SK-N-SH (cell line): ENCODE measurements around the gene VTCN1. TPM values are rescaled to one million over a fixed set of nuclear protein-coding genes. Genes with fewer than 3 reads are reported as not detected.
A peak's percentile ranks its signal among the peaks of the same experiment; 100 is the strongest.

ENCODE experiments used
- CTCF ChIA-PET: fragments of 300-600, 350-600 bp; formaldehyde crosslinking; extraction: SDS; loops from one replicate; lab custom pipeline; 2021; lab: Yijun Ruan, JAX
- POLR2A ChIA-PET: fragments of 350-600 bp; sonication (Branson Sonifier 250); formaldehyde crosslinking; extraction: SDS; loops from one replicate; lab custom pipeline; 2020; ENCODE audit warnings: antibody characterized with exemption, inconsistent platforms; lab: Yijun Ruan, JAX
- DNase-seq: peaks from one replicate; pipeline ENCODE4 v3.0.0; 2012
- H2AFZ ChIP-seq: fragments of 200-600 bp; sonication (generic); 2 replicates; pipeline ENCODE4 v1.8.1; 2016; ENCODE audit warnings: antibody characterized with exemption, mild to moderate bottlenecking, low read depth
- H3F3A ChIP-seq: fragments of 200-600 bp; sonication (generic); replicated peaks from 2 replicates; pipeline ENCODE3; 2016; ENCODE audit warnings: antibody characterized with exemption, mild to moderate bottlenecking; ENCODE audit not compliant: insufficient read depth
- H3K27ac ChIP-seq, 2 experiments: fragments of 200-500 bp in 1 of 2; fragments of 200-600 bp in 1 of 2; sonication (Bioruptor generic) in 1 of 2; sonication (generic), shearing (Covaris generic) in 1 of 2; 2 replicates each; pipeline versions ENCODE4 v1.5.1 to v1.6.1; 2014 to 2016; ENCODE audit warnings: low read depth in 2 of 2, inconsistent platforms in 1 of 2, low read length in 1 of 2, mild to moderate bottlenecking in 1 of 2, mixed read lengths in 1 of 2
- H3K27me3 ChIP-seq: fragments of 200-600 bp; sonication (generic), shearing (Covaris generic); 2 replicates; pipeline ENCODE4 v1.6.1; 2016; ENCODE audit warnings: mixed run types; ENCODE audit not compliant: insufficient read depth
- H3K36me3 ChIP-seq, 2 experiments: fragments of 200-500 bp in 1 of 2; fragments of 200-600 bp in 1 of 2; sonication (Bioruptor generic) in 1 of 2; sonication (generic) in 1 of 2; replicated peaks in 1 of 2; 2 replicates each; pipeline versions ENCODE3 to v1.5.1; 2014 to 2016; ENCODE audit warnings: low read length in 1 of 2, mild to moderate bottlenecking in 1 of 2; ENCODE audit not compliant: insufficient read depth in 2 of 2, control insufficient read depth in 1 of 2
- H3K4me1 ChIP-seq, 2 experiments: fragments of 200-500 bp in 1 of 2; fragments of 200-600 bp in 1 of 2; sonication (Bioruptor generic) in 1 of 2; sonication (generic), shearing (Covaris generic) in 1 of 2; 2 replicates each; pipeline versions ENCODE4 v1.5.1 to v1.6.1; 2014 to 2016; ENCODE audit warnings: low read depth in 1 of 2, low read length in 1 of 2, mixed run types in 1 of 2; ENCODE audit not compliant: insufficient read depth in 2 of 2, control insufficient read depth in 1 of 2
- H3K4me2 ChIP-seq: fragments of 200-600 bp; sonication (generic), shearing (Covaris generic); 2 replicates; pipeline ENCODE4 v1.6.1; 2017; ENCODE audit warnings: mixed run types
- H3K4me3 ChIP-seq, 2 experiments: fragments of 200-500 bp in 1 of 2; fragments of 200-600 bp in 1 of 2; sonication (Bioruptor generic) in 1 of 2; sonication (generic), shearing (Covaris generic) in 1 of 2; 2 replicates each; pipeline versions ENCODE4 v1.5.1 to v1.8.1; 2014 to 2016; ENCODE audit warnings: low read depth in 2 of 2, inconsistent platforms in 1 of 2, low read length in 1 of 2, mild to moderate bottlenecking in 1 of 2, mixed read lengths in 1 of 2, moderate library complexity in 1 of 2
- H3K79me2 ChIP-seq: fragments of 200-600 bp; sonication (generic); 2 replicates; pipeline ENCODE4 v1.8.1; 2017; ENCODE audit warnings: mild to moderate bottlenecking; ENCODE audit not compliant: insufficient read depth
- H3K9ac ChIP-seq: fragments of 200-600 bp; sonication (generic); 2 replicates; pipeline ENCODE4 v1.6.1; 2017; ENCODE audit warnings: mixed run types
- H3K9me2 ChIP-seq: fragments of 200-600 bp; sonication (generic); 2 replicates; pipeline ENCODE4 v1.6.1; 2017; ENCODE audit warnings: mixed run types
- H3K9me3 ChIP-seq: fragments of 200-600 bp; sonication (generic); 2 replicates; pipeline ENCODE4 v1.6.1; 2017; ENCODE audit warnings: mixed run types, mild to moderate bottlenecking, moderate library complexity
- H4K20me1 ChIP-seq: fragments of 200-600 bp; sonication (generic); 2 replicates; pipeline ENCODE4 v1.6.1; 2017; ENCODE audit warnings: mild to moderate bottlenecking, mixed run types; ENCODE audit not compliant: insufficient read depth
- EP300 ChIP-seq, 2 experiments: IDR thresholded peaks; 2 replicates each; pipeline versions ENCODE4 v1.4.0 to v1.6.1; 2012; ENCODE audit warnings: borderline replicate concordance in 1 of 2, low read depth in 1 of 2, low read length in 1 of 2
- FOSL2 ChIP-seq: IDR thresholded peaks from 2 replicates; pipeline ENCODE4 v1.4.0; 2012; ENCODE audit warnings: low read depth, mild to moderate bottlenecking, moderate library complexity, borderline replicate concordance
- JUND ChIP-seq: IDR thresholded peaks from 2 replicates; pipeline ENCODE4 v1.4.0; 2012
- MEF2A ChIP-seq: IDR thresholded peaks from 2 replicates; pipeline ENCODE4 v1.4.0; 2012; ENCODE audit warnings: low read depth, borderline replicate concordance
- NFIC ChIP-seq: IDR thresholded peaks from 2 replicates; pipeline ENCODE4 v1.4.0; 2012; ENCODE audit warnings: borderline replicate concordance
- PBX3 ChIP-seq: IDR thresholded peaks from 2 replicates; pipeline ENCODE4; 2012
- POLR2AphosphoS5 ChIP-seq: IDR thresholded peaks from 2 replicates; pipeline ENCODE4 v1.6.1; 2012; ENCODE audit warnings: low read depth, low read length
- RXRA ChIP-seq: IDR thresholded peaks from 2 replicates; pipeline ENCODE4 v1.4.0; 2012; ENCODE audit warnings: low read depth, mild to moderate bottlenecking, borderline replicate concordance
- TCF12 ChIP-seq: IDR thresholded peaks from 2 replicates; pipeline ENCODE4 v1.4.0; 2012
- TEAD4 ChIP-seq: IDR thresholded peaks from 2 replicates; pipeline ENCODE4 v1.4.0; 2012; ENCODE audit warnings: mild to moderate bottlenecking, borderline replicate concordance; ENCODE audit not compliant: insufficient read depth
- YY1 ChIP-seq: IDR thresholded peaks from 2 replicates; pipeline ENCODE4 v1.4.0; 2012; ENCODE audit warnings: low read depth, mild to moderate bottlenecking
- WGBS: methylation state at CpG from one replicate; pipeline ENCODE4 v1.1.6; 2017; ENCODE audit warnings: low lambda C conversion rate; 5-methylcytosine and 5-hydroxymethylcytosine counted together
- polyA plus RNA-seq, 3 experiments: library from polyadenylated mRNA; depleted of rRNA; stranded (reverse); fragments of >200 nt; gene quantifications; 2 replicates each; pipeline ENCODE4 v1.2.3, GENCODE V29; 2012
- TF ChIP-seq, protein P1 (sequence below): fragments of 200-600 bp; sonication (generic); IDR thresholded peaks from 2 replicates; pipeline ENCODE4 v1.6.1; 2017; ENCODE audit warnings: antibody characterized with exemption, mild to moderate bottlenecking, moderate library complexity
- TF ChIP-seq, protein P2 (sequence below): fragments of 150-350 bp; IDR thresholded peaks from 2 replicates; pipeline ENCODE4 v1.6.1; 2017; ENCODE audit warnings: antibody characterized with exemption, low read length, low read depth, borderline replicate concordance
- TF ChIP-seq, protein P3 (sequence below): IDR thresholded peaks from 2 replicates; pipeline ENCODE4 v1.4.0; 2012; ENCODE audit warnings: low read depth, borderline replicate concordance

Gene VTCN1
- polyA plus RNA-seq, 1 of the 3 experiments (the other 2 are of a cell fraction): not detected

DNA sequence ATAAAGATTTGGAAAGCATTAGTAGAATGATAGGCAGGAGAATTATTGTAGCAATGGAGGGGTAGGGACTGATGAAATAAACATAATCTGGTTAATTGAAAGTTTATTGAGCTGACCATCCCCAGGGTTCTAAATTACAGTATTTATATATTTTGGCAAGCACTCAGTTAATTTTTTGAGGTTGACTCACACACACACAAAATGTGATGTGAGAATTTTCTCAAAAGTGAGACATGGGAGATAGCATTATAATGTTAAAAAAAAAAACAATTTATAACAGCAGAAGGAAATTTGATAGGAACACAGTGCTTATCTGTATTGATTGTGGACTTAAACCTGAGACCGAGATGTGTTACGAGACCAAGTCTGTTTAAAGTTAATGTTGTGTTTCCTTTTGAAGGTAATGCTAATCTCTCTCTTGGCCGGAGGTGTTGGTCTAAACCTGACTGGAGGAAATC, 113.7 kb downstream of the VTCN1 start:
- WGBS: 86% methylated on average over 3 of the region's 3 CpGs
- Histone ChIP-seq H3K4me1 (peaks cover 6 to 53% of the 10 kb centered on the region in 2 experiments), H3K4me2 (peak overlapping the region; percentile 41; the same call in 1 of the 2 replicates), H3K9me3 (no peaks in the 10 kb centered on the region), H3K4me3 (no peak overlapping the region), H3K79me2 (no peaks in the 10 kb centered on the region), H2AFZ (no peak overlapping the region), H3K9me2 (no peaks in the 10 kb centered on the region), H3K9ac (peak overlapping the region; percentile 49; the same call in 1 of the 2 replicates), H3K27ac (peak overlapping the region in 1 of 2 experiments; percentile 98; a peak in 2 of 4 replicates), H3K27me3 (no peaks in the 10 kb centered on the region), H3F3A (peaks cover 38% of the 10 kb centered on the region), H4K20me1 (no peaks in the 10 kb centered on the region), H3K36me3 (peaks cover 24 to 31% of the 10 kb centered on the region in 2 experiments)
- DNase-seq: no peak
- TF ChIP-seq JUND (no peak), NFIC (peak; percentile 13; the same call in 1 of the 2 replicates), RXRA (no peak), MEF2A (no peak)
- TF ChIP-seq, protein P1, sequence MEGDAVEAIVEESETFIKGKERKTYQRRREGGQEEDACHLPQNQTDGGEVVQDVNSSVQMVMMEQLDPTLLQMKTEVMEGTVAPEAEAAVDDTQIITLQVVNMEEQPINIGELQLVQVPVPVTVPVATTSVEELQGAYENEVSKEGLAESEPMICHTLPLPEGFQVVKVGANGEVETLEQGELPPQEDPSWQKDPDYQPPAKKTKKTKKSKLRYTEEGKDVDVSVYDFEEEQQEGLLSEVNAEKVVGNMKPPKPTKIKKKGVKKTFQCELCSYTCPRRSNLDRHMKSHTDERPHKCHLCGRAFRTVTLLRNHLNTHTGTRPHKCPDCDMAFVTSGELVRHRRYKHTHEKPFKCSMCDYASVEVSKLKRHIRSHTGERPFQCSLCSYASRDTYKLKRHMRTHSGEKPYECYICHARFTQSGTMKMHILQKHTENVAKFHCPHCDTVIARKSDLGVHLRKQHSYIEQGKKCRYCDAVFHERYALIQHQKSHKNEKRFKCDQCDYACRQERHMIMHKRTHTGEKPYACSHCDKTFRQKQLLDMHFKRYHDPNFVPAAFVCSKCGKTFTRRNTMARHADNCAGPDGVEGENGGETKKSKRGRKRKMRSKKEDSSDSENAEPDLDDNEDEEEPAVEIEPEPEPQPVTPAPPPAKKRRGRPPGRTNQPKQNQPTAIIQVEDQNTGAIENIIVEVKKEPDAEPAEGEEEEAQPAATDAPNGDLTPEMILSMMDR: no peak
- TF ChIP-seq, protein P2, sequence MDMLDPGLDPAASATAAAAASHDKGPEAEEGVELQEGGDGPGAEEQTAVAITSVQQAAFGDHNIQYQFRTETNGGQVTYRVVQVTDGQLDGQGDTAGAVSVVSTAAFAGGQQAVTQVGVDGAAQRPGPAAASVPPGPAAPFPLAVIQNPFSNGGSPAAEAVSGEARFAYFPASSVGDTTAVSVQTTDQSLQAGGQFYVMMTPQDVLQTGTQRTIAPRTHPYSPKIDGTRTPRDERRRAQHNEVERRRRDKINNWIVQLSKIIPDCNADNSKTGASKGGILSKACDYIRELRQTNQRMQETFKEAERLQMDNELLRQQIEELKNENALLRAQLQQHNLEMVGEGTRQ: no peak
- CTCF ChIA-PET: interaction anchor here (1.1 to 1.6 kb wide), 4 partner anchors 26 to 32 kb away, joined by 3 to 5 read pairs (median 4); no protein-coding TSS in a partner anchor
- POLR2A ChIA-PET: no interaction called here

DNA sequence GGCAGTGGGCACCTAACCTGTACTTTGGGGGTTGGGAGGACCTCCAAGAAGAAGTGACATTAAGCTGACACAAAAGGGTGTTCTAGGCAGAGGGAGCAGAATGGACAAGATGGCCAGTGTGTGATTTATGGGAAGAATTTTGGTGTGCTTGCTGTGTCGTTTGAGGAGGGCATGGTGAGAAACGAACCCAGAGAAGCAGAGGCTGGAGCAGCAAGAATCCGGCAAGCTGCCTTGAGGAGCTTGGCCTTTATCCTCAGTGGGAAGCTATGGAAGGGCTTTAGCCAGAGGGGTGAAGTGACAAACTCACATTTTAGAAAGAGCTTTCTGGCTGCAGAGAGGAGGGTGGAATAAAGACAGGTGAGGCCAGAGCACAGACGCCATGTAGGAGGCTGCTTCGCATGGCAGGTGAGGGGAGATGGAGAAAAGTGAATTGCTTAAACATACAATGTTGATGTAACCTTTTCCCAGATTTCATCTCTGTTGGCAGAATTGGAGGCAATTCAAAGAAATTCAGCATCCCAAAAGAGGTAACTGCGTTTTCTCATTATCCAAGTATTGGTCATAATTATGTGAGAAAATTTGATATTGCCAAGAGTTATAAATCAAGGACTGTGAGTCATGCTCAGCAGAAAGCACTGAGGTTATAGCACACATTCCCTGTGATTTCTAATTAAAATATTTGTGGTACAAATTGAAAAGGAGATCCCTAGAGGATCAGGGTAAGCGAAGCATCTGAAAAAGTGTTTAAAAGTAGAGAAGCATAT, 115.7 kb downstream of the VTCN1 start:
- Histone ChIP-seq H3K9me3 (no peaks in the 10 kb centered on the region), H3K79me2 (no peaks in the 10 kb centered on the region), H3F3A (peaks cover 38% of the 10 kb centered on the region), H3K27ac (peak overlapping the region; percentile 48 to 98), H3K27me3 (no peaks in the 10 kb centered on the region), H2AFZ (no peak overlapping the region), H3K4me3 (no peak overlapping the region), H3K4me2 (peak overlapping the region; percentile 59; the same call in 1 of the 2 replicates), H3K36me3 (peaks cover 21 to 34% of the 10 kb centered on the region in 2 experiments), H3K4me1 (peaks cover 6 to 54% of the 10 kb centered on the region in 2 experiments), H4K20me1 (no peaks in the 10 kb centered on the region), H3K9me2 (no peaks in the 10 kb centered on the region), H3K9ac (no peak overlapping the region; the same call in 1 of the 2 replicates)
- no peak for DNase-seq
- TF ChIP-seq JUND (peak; percentile 73), EP300 (IDR thresholded peaks at IDR 0.05; ENCODE audit: borderline replicate concordance in 1 of 2, low read depth in 1 of 2, low read length in 1 of 2) (peak; percentile 44 to 56; a peak in 3 of 4 replicates), TCF12 (peak; percentile 84), TEAD4 (peak; percentile 51; the same call in 1 of the 2 replicates), YY1 (no peak), PBX3 (peak; percentile 83), POLR2AphosphoS5 (peak; percentile 55; the same call in 1 of the 2 replicates), RXRA (0 out of 2 replicates have a peak, but pooled peaks have one; percentile 22), NFIC (peak; percentile 69), FOSL2 (peak; percentile 69; the same call in 1 of the 2 replicates), MEF2A (0 out of 2 replicates have a peak, but pooled peaks have one; percentile 32)
- TF ChIP-seq, protein P2: no peak
- TF ChIP-seq, protein P3, sequence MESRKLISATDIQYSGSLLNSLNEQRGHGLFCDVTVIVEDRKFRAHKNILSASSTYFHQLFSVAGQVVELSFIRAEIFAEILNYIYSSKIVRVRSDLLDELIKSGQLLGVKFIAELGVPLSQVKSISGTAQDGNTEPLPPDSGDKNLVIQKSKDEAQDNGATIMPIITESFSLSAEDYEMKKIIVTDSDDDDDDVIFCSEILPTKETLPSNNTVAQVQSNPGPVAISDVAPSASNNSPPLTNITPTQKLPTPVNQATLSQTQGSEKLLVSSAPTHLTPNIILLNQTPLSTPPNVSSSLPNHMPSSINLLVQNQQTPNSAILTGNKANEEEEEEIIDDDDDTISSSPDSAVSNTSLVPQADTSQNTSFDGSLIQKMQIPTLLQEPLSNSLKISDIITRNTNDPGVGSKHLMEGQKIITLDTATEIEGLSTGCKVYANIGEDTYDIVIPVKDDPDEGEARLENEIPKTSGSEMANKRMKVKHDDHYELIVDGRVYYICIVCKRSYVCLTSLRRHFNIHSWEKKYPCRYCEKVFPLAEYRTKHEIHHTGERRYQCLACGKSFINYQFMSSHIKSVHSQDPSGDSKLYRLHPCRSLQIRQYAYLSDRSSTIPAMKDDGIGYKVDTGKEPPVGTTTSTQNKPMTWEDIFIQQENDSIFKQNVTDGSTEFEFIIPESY: no peak
- WGBS: 78% methylated on average over 7 of the region's 7 CpGs
- POLR2A ChIA-PET: no interaction called here
- CTCF ChIA-PET: interaction anchor here (0.6 to 3.2 kb wide), 7 partner anchors 9 to 191 kb away, joined by 3 to 17 read pairs (median 4); partner anchors contain the start of gene TRIM45
